Fibroblast of skin of right biceps (primary cell): ENCODE results near the gene HSP90AB1.

ENCODE experiments used
- DNase-seq: peaks from one replicate; pipeline ENCODE4 v3.0.0-alpha.2; 2013

Gene HSP90AB1

GRCh38 chr6:44255871-44256774 lies 9.2 kb downstream of the HSP90AB1 start:
- no peak for DNase-seq

GRCh38 chr6:44256775-44257024 lies 9.8 kb downstream of the HSP90AB1 start:
- no peak for DNase-seq

- DNase-seq = peak; percentile 72
Measured at GRCh38 chr6:44257025-44257752, 10.3 kb downstream of the HSP90AB1 start, which contains the start of gene SLC35B2. Gene SLC35B2 (minus strand): TSS chr6:44257528. CDS start chr6:44257410, 118 bp downstream.

GRCh38 chr6:44257753-44258324 lies 10.9 kb downstream of the HSP90AB1 start:
- no peak for DNase-seq

- no peak for DNase-seq
Measured at GRCh38 chr6:44258325-44258863, 11.5 kb downstream of the HSP90AB1 start.

- DNase-seq = no peak
Measured at GRCh38 chr6:44258921-44259320, 12.0 kb downstream of the HSP90AB1 start.

GRCh38 chr6:44260011-44260410 lies 13.1 kb downstream of the HSP90AB1 start:
- DNase-seq = no peak

- DNase-seq = no peak
Measured at GRCh38 chr6:44260451-44261297, 13.8 kb downstream of the HSP90AB1 start.

- no peak for DNase-seq
Measured at GRCh38 chr6:44261581-44261980, 14.7 kb downstream of the HSP90AB1 start.

- no peak for DNase-seq
Measured at GRCh38 chr6:44262467-44263353, 15.8 kb downstream of the HSP90AB1 start.

GRCh38 chr6:44263354-44264100 lies 16.6 kb downstream of the HSP90AB1 start:
- no peak for DNase-seq

GRCh38 chr6:44264154-44265006 lies 17.5 kb downstream of the HSP90AB1 start:
- DNase-seq = no peak

- peak; percentile 89 for DNase-seq
Measured at GRCh38 chr6:44265007-44265721, 18.3 kb downstream of the HSP90AB1 start, which contains the start of gene NFKBIE. Gene NFKBIE (minus strand): TSS chr6:44265551. CDS start chr6:44265346, 205 bp downstream.

GRCh38 chr6:44265722-44266233 lies 18.9 kb downstream of the HSP90AB1 start:
- no peak for DNase-seq

- DNase-seq = no peak
Measured at GRCh38 chr6:44266347-44266746, 19.4 kb downstream of the HSP90AB1 start.

- no peak for DNase-seq
Measured at GRCh38 chr6:44267252-44267651, 20.4 kb downstream of the HSP90AB1 start.

GRCh38 chr6:44268095-44268628 lies 21.3 kb downstream of the HSP90AB1 start:
- DNase-seq = peak; percentile 29

- no peak for DNase-seq
Measured at GRCh38 chr6:44269178-44269920, 22.4 kb downstream of the HSP90AB1 start.
